Hepatocyte (in vitro differentiated cells): ENCODE results near the gene RPL13A.

Experiments used
- CTCF ChIP-seq: fragments of 200-600 bp; sonication (generic); IDR thresholded peaks from 2 replicates; pipeline ENCODE4 v1.5.1; 2016; ENCODE audit warnings: antibody characterized with exemption, mild to moderate bottlenecking; ENCODE audit not compliant: poor library complexity
- EZH2phosphoT487 ChIP-seq: fragments of 200-600 bp; sonication (generic); IDR thresholded peaks from one replicate; pipeline ENCODE4 v1.6.1; 2018; ENCODE audit warnings: antibody characterized with exemption, mild to moderate bottlenecking, low read depth, moderate library complexity; ENCODE audit not compliant: unreplicated experiment, severe bottlenecking

DNA sequence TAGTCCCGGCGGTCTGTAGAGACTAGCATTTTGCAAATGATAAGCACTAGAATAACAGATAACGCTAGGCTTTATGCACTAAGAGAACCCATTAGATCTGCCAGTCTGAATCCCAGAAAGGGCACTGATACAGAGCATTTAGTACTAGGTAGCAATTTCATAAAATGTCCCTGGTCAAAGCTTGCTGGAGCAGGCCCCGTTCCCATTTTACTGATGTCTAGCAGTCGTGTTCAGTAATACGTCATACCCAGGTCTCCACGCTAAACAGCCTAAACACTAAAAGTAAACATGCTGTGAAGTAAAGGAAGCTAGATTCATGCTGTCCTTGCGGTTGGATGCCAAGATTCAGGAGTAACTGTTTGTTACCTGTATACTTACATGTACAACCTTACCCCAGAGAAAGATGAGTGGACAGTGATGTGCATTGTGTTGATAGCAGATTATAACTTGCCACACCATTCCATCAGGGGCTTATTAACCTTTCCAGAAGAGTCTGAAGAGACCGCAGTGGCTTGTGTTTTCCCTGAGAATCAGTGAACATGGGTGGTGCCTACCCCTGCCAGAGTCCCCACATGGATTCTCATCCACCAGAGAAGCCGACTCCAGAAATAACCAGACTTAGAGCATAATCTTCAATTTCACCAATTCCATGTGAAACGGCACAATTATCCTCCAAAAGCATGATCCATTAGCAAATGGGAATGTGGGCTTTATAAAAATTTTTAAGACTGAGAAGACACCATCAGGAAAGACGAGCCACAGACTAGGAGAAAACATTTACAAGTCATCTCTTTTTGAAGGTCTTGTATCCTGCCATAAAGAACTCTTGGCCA is 5.4 kb downstream of the RPL13A start:
- no peak for TF ChIP-seq CTCF
- no peak for TF ChIP-seq EZH2phosphoT487
